Suprapubic skin (tissue), 3 donors: ENCODE measurements around the gene POLR2M.

Experiments
- EP300 ChIP-seq: sonication (generic); formaldehyde crosslinking; IDR thresholded peaks from one replicate; pipeline ENCODE4 v1.6.1; 2017; ENCODE audit warnings: antibody characterized with exemption
- POLR2A ChIP-seq, 2 donors: fragments of 450-650 bp; IDR thresholded peaks; one replicate each; pipeline ENCODE4 v1.6.1; 2017; ENCODE audit warnings: antibody characterized with exemption in 2 of 2, mild to moderate bottlenecking in 2 of 2, moderate library complexity in 2 of 2
- TF ChIP-seq, protein P1 (sequence below), 2 donors: fragments of 200-600 bp in 1 of 2; fragments of 450-650 bp in 1 of 2; sonication (generic) in 1 of 2; IDR thresholded peaks; one replicate each; pipeline ENCODE4 v1.5.1; 2016 to 2019; ENCODE audit warnings: antibody characterized with exemption in 2 of 2, mild to moderate bottlenecking in 1 of 2, moderate library complexity in 1 of 2

DNA sequence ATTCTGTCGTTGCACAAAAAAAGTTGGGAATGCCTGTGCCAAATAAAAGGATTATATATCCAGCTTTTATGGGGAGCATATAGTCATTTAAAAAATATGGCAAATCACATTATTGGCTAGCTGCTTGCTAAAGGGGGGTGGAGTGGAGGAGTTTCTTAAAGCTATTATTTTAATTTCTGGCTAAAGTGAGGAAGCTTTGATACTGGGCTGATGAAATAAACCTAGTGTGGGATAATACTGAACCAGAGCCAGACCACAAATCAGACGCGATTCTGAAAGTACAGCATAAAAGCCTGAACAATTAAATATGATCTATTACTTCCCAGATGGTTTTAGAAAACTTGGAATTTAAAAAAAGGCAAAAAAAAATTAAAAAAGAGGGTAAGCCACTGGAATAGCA is 14.4 kb downstream of the POLR2M start:
- TF ChIP-seq EP300 (no peak), POLR2A (IDR thresholded peaks at IDR 0.05) (no peak)
- TF ChIP-seq, protein P1, sequence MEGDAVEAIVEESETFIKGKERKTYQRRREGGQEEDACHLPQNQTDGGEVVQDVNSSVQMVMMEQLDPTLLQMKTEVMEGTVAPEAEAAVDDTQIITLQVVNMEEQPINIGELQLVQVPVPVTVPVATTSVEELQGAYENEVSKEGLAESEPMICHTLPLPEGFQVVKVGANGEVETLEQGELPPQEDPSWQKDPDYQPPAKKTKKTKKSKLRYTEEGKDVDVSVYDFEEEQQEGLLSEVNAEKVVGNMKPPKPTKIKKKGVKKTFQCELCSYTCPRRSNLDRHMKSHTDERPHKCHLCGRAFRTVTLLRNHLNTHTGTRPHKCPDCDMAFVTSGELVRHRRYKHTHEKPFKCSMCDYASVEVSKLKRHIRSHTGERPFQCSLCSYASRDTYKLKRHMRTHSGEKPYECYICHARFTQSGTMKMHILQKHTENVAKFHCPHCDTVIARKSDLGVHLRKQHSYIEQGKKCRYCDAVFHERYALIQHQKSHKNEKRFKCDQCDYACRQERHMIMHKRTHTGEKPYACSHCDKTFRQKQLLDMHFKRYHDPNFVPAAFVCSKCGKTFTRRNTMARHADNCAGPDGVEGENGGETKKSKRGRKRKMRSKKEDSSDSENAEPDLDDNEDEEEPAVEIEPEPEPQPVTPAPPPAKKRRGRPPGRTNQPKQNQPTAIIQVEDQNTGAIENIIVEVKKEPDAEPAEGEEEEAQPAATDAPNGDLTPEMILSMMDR (IDR thresholded peaks at IDR 0.05) = no peak
